HFFc6 (cell line): ENCODE measurements around the gene NHSL2. TPM values are rescaled to one million over a fixed set of nuclear protein-coding genes. Genes with fewer than 3 reads are reported as not detected.

ENCODE experiments used
- DNase-seq: peaks from one replicate; pipeline ENCODE4 v3.0.0-alpha.2; 2018
- H3K27ac Mint-ChIP-seq: 2 replicates; pipeline ENCODE4 v1.8.0; 2020; ENCODE audit warnings: mild to moderate bottlenecking, mixed read lengths
- H3K27me3 Mint-ChIP-seq: 2 replicates; pipeline ENCODE4 v1.8.0; 2021; ENCODE audit warnings: mild to moderate bottlenecking, moderate library complexity, mixed read lengths; ENCODE audit not compliant: insufficient read depth
- H3K36me3 Mint-ChIP-seq: 2 replicates; pipeline ENCODE4 v1.8.0; 2021; ENCODE audit warnings: low read depth, mixed read lengths
- H3K4me1 Mint-ChIP-seq: 2 replicates; pipeline ENCODE4 v1.8.0; 2020; ENCODE audit warnings: low read depth, mixed read lengths
- H3K4me3 Mint-ChIP-seq: 2 replicates; pipeline ENCODE4 v1.8.0; 2020; ENCODE audit warnings: mild to moderate bottlenecking, moderate library complexity, mixed read lengths
- H3K9me3 Mint-ChIP-seq: 2 replicates; pipeline ENCODE4 v1.8.0; 2020; ENCODE audit warnings: mild to moderate bottlenecking, mixed read lengths
- CTCF ChIP-seq: fragments of 200-600 bp; sonication (generic); IDR thresholded peaks from 2 replicates; pipeline ENCODE4 v1.5.0; 2021; ENCODE audit warnings: antibody characterized with exemption, mild to moderate bottlenecking
- total RNA-seq, 6 experiments: library from RNA; stranded (reverse); fragmentation: NEBNext Ultra II Directional; extraction: Animal tissue kit (Norgen Biotek cat#: 25700); gene quantifications; 2 replicates in 1 of 6; 3 replicates in 5 of 6; pipeline ENCODE4 v1.2.3, GENCODE V29; 2021

Gene NHSL2
- total RNA-seq, 6 experiments from 2014 or later = 0.28 to 1.1 (median 0.52) TPM

GRCh38 chrX:72040506-72040905 lies 129.9 kb downstream of the NHSL2 start:
- Mint-ChIP-seq H3K27ac (no peak overlapping the region), H3K36me3 (peaks cover 5% of the 10 kb centered on the region; the same call in 1 of the 2 replicates), H3K4me1 (peaks cover 11% of the 10 kb centered on the region; the same call in 1 of the 2 replicates), H3K9me3 (peaks cover 6% of the 10 kb centered on the region; the same call in 1 of the 2 replicates), H3K27me3 (peaks cover 6% of the 10 kb centered on the region), H3K4me3 (no peak overlapping the region)
- DNase-seq = no peak
- no peak for TF ChIP-seq CTCF

DNA sequence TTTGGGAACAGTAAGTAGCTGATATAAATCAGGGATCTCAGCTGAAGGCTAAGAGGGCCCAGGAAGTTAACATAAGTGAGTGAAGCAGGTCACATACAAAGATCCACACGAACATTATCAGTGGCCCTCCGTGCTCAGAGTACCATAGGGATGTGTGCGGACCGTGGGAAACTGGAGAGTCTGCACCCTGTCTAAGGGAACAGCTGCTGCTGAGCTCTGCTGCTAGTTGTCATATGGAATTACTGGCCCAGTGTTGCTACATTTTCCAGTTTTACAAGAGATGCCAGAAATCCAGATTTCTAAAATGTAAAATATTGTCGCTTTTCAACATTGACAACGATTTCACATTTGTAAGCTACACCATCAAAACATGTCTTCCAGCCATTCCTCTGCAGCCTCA lies 130.5 kb downstream of the NHSL2 start:
- Mint-ChIP-seq H3K27me3 (peaks cover 6% of the 10 kb centered on the region), H3K4me1 (peaks cover 15% of the 10 kb centered on the region; the same call in 1 of the 2 replicates), H3K27ac (no peak overlapping the region), H3K4me3 (no peak overlapping the region), H3K36me3 (peaks cover 5% of the 10 kb centered on the region; the same call in 1 of the 2 replicates), H3K9me3 (peaks cover 6% of the 10 kb centered on the region; the same call in 1 of the 2 replicates)
- DNase-seq = no peak
- TF ChIP-seq CTCF = no peak

- H3K27ac Mint-ChIP-seq = no peak overlapping the region
- no peak for TF ChIP-seq CTCF
- H3K36me3 Mint-ChIP-seq = no peaks in the 10 kb centered on the region
These were observed 131.5 kb downstream of the NHSL2 start for GRCh38 chrX:72041871-72042851.

GRCh38 chrX:72042852-72043248 lies 132.2 kb downstream of the NHSL2 start:
- Mint-ChIP-seq H3K27me3 (peaks cover 3% of the 10 kb centered on the region; the same call in 1 of the 2 replicates), H3K9me3 (no peaks in the 10 kb centered on the region), H3K4me3 (no peak overlapping the region), H3K4me1 (peaks cover 21% of the 10 kb centered on the region; the same call in 1 of the 2 replicates), H3K36me3 (no peaks in the 10 kb centered on the region), H3K27ac (no peak overlapping the region)
- no peak for DNase-seq
- no peak for TF ChIP-seq CTCF

More at GRCh38 chrX:72041871-72042851, 131.5 kb downstream of the NHSL2 start:
- H3K9me3 Mint-ChIP-seq = no peaks in the 10 kb centered on the region
- peaks cover 3% of the 10 kb centered on the region for H3K27me3 Mint-ChIP-seq
- H3K4me1 Mint-ChIP-seq = peaks cover 21% of the 10 kb centered on the region; the same call in 1 of the 2 replicates
- no peak overlapping the region for H3K4me3 Mint-ChIP-seq
- no peak for DNase-seq

GRCh38 chrX:72043636-72044035 lies 133.0 kb downstream of the NHSL2 start:
- Mint-ChIP-seq H3K4me1 (peaks cover 21% of the 10 kb centered on the region; the same call in 1 of the 2 replicates), H3K4me3 (no peak overlapping the region), H3K36me3 (no peaks in the 10 kb centered on the region), H3K9me3 (no peaks in the 10 kb centered on the region), H3K27me3 (peaks cover 3% of the 10 kb centered on the region; the same call in 1 of the 2 replicates), H3K27ac (no peak overlapping the region)
- DNase-seq = no peak
- no peak for TF ChIP-seq CTCF
